ENCODE measurements around the gene TENT4B.

TENT4B gene

GRCh38 chr16:50260206-50261159 lies 107.4 kb downstream of the TENT4B start:
- DNase-seq: no peak

- DNase-seq: no peak
These were observed 108.1 kb downstream of the TENT4B start for GRCh38 chr16:50261160-50261706.

- DNase-seq: no peak
These were observed 108.7 kb downstream of the TENT4B start for GRCh38 chr16:50261707-50262235.

- no peak for DNase-seq
These were observed 110.2 kb downstream of the TENT4B start for GRCh38 chr16:50263060-50263909.

- no peak for DNase-seq
These were observed 111.1 kb downstream of the TENT4B start for GRCh38 chr16:50263940-50264929.

- DNase-seq: peak; percentile 78
These were observed 112.2 kb downstream of the TENT4B start for GRCh38 chr16:50265260-50265659.

- DNase-seq: no peak
These were observed 112.7 kb downstream of the TENT4B start for GRCh38 chr16:50265716-50266336.

GRCh38 chr16:50266337-50267091 lies 113.4 kb downstream of the TENT4B start, which contains the start of gene ADCY7:
Gene ADCY7, plus strand, starts transcription at chr16:50266551. Its CDS starts 21,629 bp downstream, at chr16:50288180.
- peak; percentile 40 for DNase-seq

GRCh38 chr16:50267151-50267631 lies 114.1 kb downstream of the TENT4B start:
- peak; percentile 37 for DNase-seq

- DNase-seq: no peak
These were observed 114.5 kb downstream of the TENT4B start for GRCh38 chr16:50267651-50268050.

GRCh38 chr16:50268352-50268751 lies 115.2 kb downstream of the TENT4B start:
- no peak for DNase-seq

- DNase-seq: no peak
These were observed 116.1 kb downstream of the TENT4B start for GRCh38 chr16:50269061-50269705.

- DNase-seq: no peak
These were observed 116.8 kb downstream of the TENT4B start for GRCh38 chr16:50269769-50270509.

GRCh38 chr16:50270510-50271147 lies 117.5 kb downstream of the TENT4B start:
- no peak for DNase-seq

GRCh38 chr16:50271148-50272041 lies 118.3 kb downstream of the TENT4B start:
- no peak for DNase-seq

GRCh38 chr16:50272111-50272571 lies 119.0 kb downstream of the TENT4B start:
- no peak for DNase-seq

- no peak for DNase-seq
These were observed 119.7 kb downstream of the TENT4B start for GRCh38 chr16:50272687-50273381.

Data from NCI-H1694 (cell line).